IMR-90 (cell line): Measurements from ENCODE around the gene NAXE. TPM values are rescaled to one million over a fixed set of nuclear protein-coding genes. Genes with fewer than 3 reads are reported as not detected.

Source experiments
- ATAC-seq: fragments of 200-7000 bp; cut with Tn5 transposase; 2 replicates; pipeline ENCODE4 v1.9.1; 2020; ENCODE audit warnings: low read depth, mild to moderate bottlenecking, moderate library complexity
- BruUV-seq: library from RNA; stranded (reverse); fragments of 400-500 nt; replicated peaks from 2 replicates; lab custom pipeline; 2021; lab: Mats Ljungman, UMichigan
- CTCF ChIA-PET: fragments of 300-600 bp; formaldehyde crosslinking; extraction: SDS; loops from one replicate; lab custom pipeline; 2021; ENCODE audit warnings: antibody characterized with exemption; lab: Yijun Ruan, JAX
- POLR2A ChIA-PET: fragments of 300-600 bp; sonication (Branson Sonifier 250); formaldehyde crosslinking; loops from one replicate; lab custom pipeline; 2022; ENCODE audit warnings: antibody characterized with exemption; ENCODE audit not compliant: unreplicated experiment; lab: Charles Lee
- DNase-seq: peaks from one replicate; pipeline ENCODE4 v3.0.0; 2013
- H2AFZ ChIP-seq: replicated peaks from 2 replicates; pipeline ENCODE3; 2013; ENCODE audit warnings: low read length, mild to moderate bottlenecking; ENCODE audit not compliant: poor library complexity
- H2AK5ac ChIP-seq: 2 replicates; pipeline ENCODE4 v1.6.1; 2013; ENCODE audit warnings: low read depth, low read length, inconsistent platforms
- H2AK9ac ChIP-seq: replicated peaks from 2 replicates; pipeline ENCODE3; 2013; ENCODE audit warnings: mild to moderate bottlenecking, low read depth, low read length, moderate library complexity; ENCODE audit not compliant: poor library complexity
- H2BK120ac ChIP-seq: 2 replicates; pipeline ENCODE4 v1.6.1; 2013; ENCODE audit warnings: low read depth, low read length, inconsistent platforms
- H2BK15ac ChIP-seq: 3 replicates; pipeline ENCODE4 v1.6.1; 2013; ENCODE audit warnings: low read depth, low read length, inconsistent platforms
- H2BK20ac ChIP-seq: 2 replicates; pipeline ENCODE4 v1.6.1; 2013; ENCODE audit warnings: low read depth, mild to moderate bottlenecking, inconsistent platforms, low read length, moderate library complexity
- H2BK5ac ChIP-seq: 2 replicates; pipeline ENCODE4 v1.6.1; 2013; ENCODE audit warnings: mild to moderate bottlenecking, low read depth, low read length, inconsistent platforms; ENCODE audit not compliant: poor library complexity, severe bottlenecking
- H3K14ac ChIP-seq: replicated peaks from 2 replicates; pipeline ENCODE4 v1.6.1; 2013; ENCODE audit warnings: low read depth, low read length, inconsistent platforms
- H3K18ac ChIP-seq: 2 replicates; pipeline ENCODE4 v1.6.1; 2013; ENCODE audit warnings: low read depth, low read length, control low read depth
- H3K23ac ChIP-seq: 2 replicates; pipeline ENCODE4 v1.6.1; 2013; ENCODE audit warnings: low read depth, low read length, inconsistent platforms
- H3K27ac ChIP-seq: 2 replicates; pipeline ENCODE4 v1.5.1; 2013; ENCODE audit warnings: mild to moderate bottlenecking, control low read depth, low read length; ENCODE audit not compliant: insufficient read depth
- H3K27me3 ChIP-seq: 2 replicates; pipeline ENCODE4 v1.6.1; 2013; ENCODE audit warnings: low read length; ENCODE audit not compliant: control insufficient read depth, insufficient read depth
- H3K36me3 ChIP-seq: 2 replicates; pipeline ENCODE4 v1.6.1; 2013; ENCODE audit warnings: low read length, mixed read lengths; ENCODE audit not compliant: control insufficient read depth, insufficient read depth
- H3K4ac ChIP-seq: 2 replicates; pipeline ENCODE4 v1.6.1; 2013; ENCODE audit warnings: low read depth, low read length, inconsistent platforms
- H3K4me1 ChIP-seq: 2 replicates; pipeline ENCODE4 v1.6.1; 2013; ENCODE audit warnings: low read length, mixed read lengths; ENCODE audit not compliant: control insufficient read depth, insufficient read depth
- H3K4me2 ChIP-seq: 2 replicates; pipeline ENCODE4 v1.6.1; 2013; ENCODE audit warnings: low read depth, mild to moderate bottlenecking, control low read depth, low read length, moderate library complexity
- H3K4me3 ChIP-seq: 2 replicates; pipeline ENCODE4 v1.5.1; 2013; ENCODE audit warnings: low read depth, mild to moderate bottlenecking, control low read depth, low read length, moderate library complexity; ENCODE audit not compliant: insufficient read depth
- H3K56ac ChIP-seq: 2 replicates; pipeline ENCODE4 v1.6.1; 2013; ENCODE audit warnings: low read length, inconsistent platforms; ENCODE audit not compliant: insufficient read depth; ENCODE audit errors: extremely low read depth
- H3K79me1 ChIP-seq, 2 experiments: 2 replicates each; pipeline ENCODE4 v1.6.1; 2013; ENCODE audit warnings: low read length in 2 of 2, inconsistent platforms in 1 of 2, low read depth in 1 of 2
- H3K9ac ChIP-seq: 2 replicates; pipeline ENCODE4 v1.6.1; 2013; ENCODE audit warnings: low read depth, low read length, control low read depth
- H3K9me1 ChIP-seq: 2 replicates; pipeline ENCODE4 v1.6.1; 2013; ENCODE audit warnings: low read length, inconsistent platforms; ENCODE audit not compliant: insufficient read depth
- H3K9me3 ChIP-seq: 2 replicates; pipeline ENCODE4 v1.6.1; 2013; ENCODE audit warnings: low read length; ENCODE audit not compliant: control insufficient read depth, insufficient read depth
- H4K20me1 ChIP-seq: 2 replicates; pipeline ENCODE4 v1.6.1; 2013; ENCODE audit warnings: low read length, inconsistent platforms; ENCODE audit not compliant: insufficient read depth
- H4K5ac ChIP-seq: 2 replicates; pipeline ENCODE4 v1.6.1; 2013; ENCODE audit warnings: mild to moderate bottlenecking, low read depth, low read length, control low read depth
- H4K8ac ChIP-seq, 2 experiments: 2 replicates each; pipeline ENCODE4 v1.6.1; 2013; ENCODE audit warnings: low read depth in 2 of 2, low read length in 2 of 2, control low read depth in 1 of 2, inconsistent platforms in 1 of 2
- H4K91ac ChIP-seq: 2 replicates; pipeline ENCODE4 v1.6.1; 2013; ENCODE audit warnings: low read depth, low read length, inconsistent platforms; ENCODE audit not compliant: insufficient read depth
- BHLHE40 ChIP-seq: fragments of 150-350 bp; IDR thresholded peaks from 2 replicates; pipeline ENCODE4 v1.6.1; 2016; ENCODE audit warnings: mild to moderate bottlenecking, low read depth, low read length
- CEBPB ChIP-seq: IDR thresholded peaks from 2 replicates; pipeline ENCODE4 v1.6.1; 2012; ENCODE audit warnings: low read depth, low read length, improper control_type of control experiment
- CHD1 ChIP-seq: IDR thresholded peaks from 2 replicates; pipeline ENCODE4 v1.6.1; 2012; ENCODE audit warnings: low read depth, low read length, improper control_type of control experiment
- FOS ChIP-seq: fragments of 150-350 bp; IDR thresholded peaks from 2 replicates; pipeline ENCODE4 v1.6.1; 2016; ENCODE audit warnings: low read depth, low read length
- MAFK ChIP-seq: IDR thresholded peaks from 2 replicates; pipeline ENCODE4 v1.6.1; 2012; ENCODE audit warnings: low read depth, low read length, improper control_type of control experiment
- MAZ ChIP-seq: IDR thresholded peaks from 2 replicates; pipeline ENCODE4 v1.6.1; 2012; ENCODE audit warnings: low read depth, mild to moderate bottlenecking, low read length, improper control_type of control experiment, moderate library complexity, borderline replicate concordance
- MXI1 ChIP-seq: IDR thresholded peaks from 2 replicates; pipeline ENCODE4 v1.6.1; 2012; ENCODE audit warnings: low read depth, mild to moderate bottlenecking, low read length, moderate library complexity, borderline replicate concordance
- NFE2L2 ChIP-seq: fragments of 150-350 bp; IDR thresholded peaks from 2 replicates; pipeline ENCODE4 v1.6.1; 2016; ENCODE audit warnings: low read depth, mild to moderate bottlenecking, low read length
- POLR2A ChIP-seq: IDR thresholded peaks from 2 replicates; pipeline ENCODE4 v1.6.1; 2012; ENCODE audit warnings: mild to moderate bottlenecking, low read depth, low read length
- RAD21 ChIP-seq: IDR thresholded peaks from 2 replicates; pipeline ENCODE4 v1.6.1; 2012; ENCODE audit warnings: low read length, improper control_type of control experiment
- RCOR1 ChIP-seq: IDR thresholded peaks from 2 replicates; pipeline ENCODE4 v1.6.1; 2012; ENCODE audit warnings: mild to moderate bottlenecking, low read length, improper control_type of control experiment; ENCODE audit not compliant: insufficient replicate concordance
- RFX5 ChIP-seq: IDR thresholded peaks from 2 replicates; pipeline ENCODE4 v1.8.0; 2012; ENCODE audit warnings: low read depth, mild to moderate bottlenecking, low read length, moderate library complexity
- SMC3 ChIP-seq: fragments of 150-350 bp; IDR thresholded peaks from 2 replicates; pipeline ENCODE4 v1.6.1; 2016; ENCODE audit warnings: low read depth, mild to moderate bottlenecking, antibody characterized with exemption, low read length, moderate library complexity
- WGBS, 2 experiments: methylation state at CpG; one replicate each; pipeline versions ENCODE4 v1.1.5 to v1.1.7; 2013; ENCODE audit warnings: missing lambda C conversion rate in 2 of 2; ENCODE audit not compliant: insufficient read length in 1 of 2; ENCODE audit errors: extremely low coverage in 2 of 2; 5-methylcytosine and 5-hydroxymethylcytosine counted together
- dilution Hi-C: fragments of 300-500 bp; cut with HindIII; formaldehyde crosslinking; loops from one replicate; pipeline ENCODE4 v1.14.3; 2018; ENCODE audit warnings: low sequenced_read_pairs; ENCODE audit not compliant: unreplicated experiment
- in situ Hi-C: fragments of 300-500 bp; cut with MboI; formaldehyde crosslinking; loops from 3 replicates; pipeline ENCODE4 v1.14.3; 2019; ENCODE audit warnings: low sequenced_read_pairs, inconsistent platforms, mixed read lengths
- intact Hi-C: fragments of 100-400 bp; cut with micrococcal nuclease; formaldehyde crosslinking; loops from 2 replicates; pipeline ENCODE4 v1.10.0; 2022
- polyA plus RNA-seq, 3 experiments: library from polyadenylated mRNA; depleted of rRNA; stranded (reverse); fragments of >200 nt; gene quantifications; 2 replicates each; pipeline ENCODE4 v1.2.3, GENCODE V29; 2012; ENCODE audit warnings: low replicate concordance in 1 of 3
- total RNA-seq: library from RNA; depleted of rRNA; stranded (reverse); fragments of >200 nt; gene quantifications from 2 replicates; pipeline ENCODE4 v1.2.3, GENCODE V29; 2012
- TF ChIP-seq, protein P1 (sequence below): conservative IDR thresholded peaks from 2 replicates; pipeline ENCODE4 v1.5.1; 2012; ENCODE audit warnings: mild to moderate bottlenecking, low read depth, low read length, improper control_type of control experiment
- TF ChIP-seq, protein P2 (sequence below): fragments of 150-350 bp; IDR thresholded peaks from 2 replicates; pipeline ENCODE4 v1.6.1; 2016; ENCODE audit warnings: low read depth, mild to moderate bottlenecking, low read length, moderate library complexity, borderline replicate concordance
- TF ChIP-seq, protein P3 (sequence below): fragments of 150-350 bp; IDR thresholded peaks from 2 replicates; pipeline ENCODE4 v1.6.1; 2017; ENCODE audit warnings: mild to moderate bottlenecking, antibody characterized with exemption, low read length, low read depth

NAXE gene
- total and polyA plus RNA-seq, 2 of the 4 experiments (the other 2 are of a cell fraction) = 61.0 to 74.2 TPM

DNA sequence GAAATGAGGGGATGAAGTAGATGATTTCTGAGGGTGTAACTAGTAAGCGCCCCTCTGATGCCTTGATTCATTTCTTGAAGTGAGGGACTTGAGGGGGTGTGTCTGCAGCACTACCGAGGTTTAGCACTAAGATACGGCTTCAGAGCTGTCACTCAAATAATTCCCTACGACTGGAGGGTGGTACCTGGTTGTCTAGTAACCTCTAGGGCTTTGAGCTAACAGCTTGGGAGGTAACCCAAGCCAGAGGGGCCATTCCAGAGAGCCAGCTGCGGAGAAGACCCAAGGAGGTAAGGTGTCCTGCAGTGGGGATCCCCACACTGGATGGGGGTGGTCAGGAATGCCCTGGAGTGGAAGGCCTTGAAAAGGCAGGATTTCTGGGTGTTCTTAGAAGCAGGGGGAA, 12.1 kb upstream of the NAXE start, which contains the start of gene TTC24:
TSS of gene TTC24 (plus strand) at position 252 of the 400 bp plus-strand sequence. CDS start 1,642 bp downstream, outside the sequence.
- Histone ChIP-seq H3K4me3 (no peak within 1 kb of the TSS), H4K8ac (no peak within 1 kb of the TSS), H2BK5ac (no peak within 1 kb of the TSS), H3K4me2 (no peak within 1 kb of the TSS), H2AFZ (no peak within 1 kb of the TSS), H3K27me3 (peaks cover 20% of the 10 kb centered on the region), H2AK5ac (no peak within 1 kb of the TSS), H3K36me3 (no peaks in the 10 kb centered on the region), H2BK120ac (no peak within 1 kb of the TSS), H2BK20ac (no peak within 1 kb of the TSS), H3K9me3 (no peaks in the 10 kb centered on the region), H3K9me1 (no peaks in the 10 kb centered on the region), H4K91ac (no peak within 1 kb of the TSS), H3K9ac (no peak within 1 kb of the TSS), H4K5ac (no peak within 1 kb of the TSS), H2AK9ac (no peak within 1 kb of the TSS), H3K18ac (no peak within 1 kb of the TSS), H2BK15ac (no peak within 1 kb of the TSS), H3K27ac (no peak within 1 kb of the TSS), H3K4ac (no peak within 1 kb of the TSS), H4K20me1 (no peaks in the 10 kb centered on the region), H3K4me1 (no peaks in the 10 kb centered on the region), H3K56ac (no peak within 1 kb of the TSS), H3K23ac (no peak within 1 kb of the TSS), H3K14ac (no peak within 1 kb of the TSS), H3K79me1 (no peaks in the 10 kb centered on the region)
- TF ChIP-seq FOS (no peak), RAD21 (no peak), POLR2A (no peak), RCOR1 (no peak), CHD1 (no peak), CEBPB (no peak), BHLHE40 (no peak), MXI1 (no peak), RFX5 (no peak), MAFK (no peak), SMC3 (no peak), MAZ (no peak), NFE2L2 (no peak)
- TF ChIP-seq, protein P1, sequence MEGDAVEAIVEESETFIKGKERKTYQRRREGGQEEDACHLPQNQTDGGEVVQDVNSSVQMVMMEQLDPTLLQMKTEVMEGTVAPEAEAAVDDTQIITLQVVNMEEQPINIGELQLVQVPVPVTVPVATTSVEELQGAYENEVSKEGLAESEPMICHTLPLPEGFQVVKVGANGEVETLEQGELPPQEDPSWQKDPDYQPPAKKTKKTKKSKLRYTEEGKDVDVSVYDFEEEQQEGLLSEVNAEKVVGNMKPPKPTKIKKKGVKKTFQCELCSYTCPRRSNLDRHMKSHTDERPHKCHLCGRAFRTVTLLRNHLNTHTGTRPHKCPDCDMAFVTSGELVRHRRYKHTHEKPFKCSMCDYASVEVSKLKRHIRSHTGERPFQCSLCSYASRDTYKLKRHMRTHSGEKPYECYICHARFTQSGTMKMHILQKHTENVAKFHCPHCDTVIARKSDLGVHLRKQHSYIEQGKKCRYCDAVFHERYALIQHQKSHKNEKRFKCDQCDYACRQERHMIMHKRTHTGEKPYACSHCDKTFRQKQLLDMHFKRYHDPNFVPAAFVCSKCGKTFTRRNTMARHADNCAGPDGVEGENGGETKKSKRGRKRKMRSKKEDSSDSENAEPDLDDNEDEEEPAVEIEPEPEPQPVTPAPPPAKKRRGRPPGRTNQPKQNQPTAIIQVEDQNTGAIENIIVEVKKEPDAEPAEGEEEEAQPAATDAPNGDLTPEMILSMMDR = no peak
- TF ChIP-seq, protein P2, sequence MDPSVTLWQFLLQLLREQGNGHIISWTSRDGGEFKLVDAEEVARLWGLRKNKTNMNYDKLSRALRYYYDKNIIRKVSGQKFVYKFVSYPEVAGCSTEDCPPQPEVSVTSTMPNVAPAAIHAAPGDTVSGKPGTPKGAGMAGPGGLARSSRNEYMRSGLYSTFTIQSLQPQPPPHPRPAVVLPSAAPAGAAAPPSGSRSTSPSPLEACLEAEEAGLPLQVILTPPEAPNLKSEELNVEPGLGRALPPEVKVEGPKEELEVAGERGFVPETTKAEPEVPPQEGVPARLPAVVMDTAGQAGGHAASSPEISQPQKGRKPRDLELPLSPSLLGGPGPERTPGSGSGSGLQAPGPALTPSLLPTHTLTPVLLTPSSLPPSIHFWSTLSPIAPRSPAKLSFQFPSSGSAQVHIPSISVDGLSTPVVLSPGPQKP = no peak
- TF ChIP-seq, protein P3, sequence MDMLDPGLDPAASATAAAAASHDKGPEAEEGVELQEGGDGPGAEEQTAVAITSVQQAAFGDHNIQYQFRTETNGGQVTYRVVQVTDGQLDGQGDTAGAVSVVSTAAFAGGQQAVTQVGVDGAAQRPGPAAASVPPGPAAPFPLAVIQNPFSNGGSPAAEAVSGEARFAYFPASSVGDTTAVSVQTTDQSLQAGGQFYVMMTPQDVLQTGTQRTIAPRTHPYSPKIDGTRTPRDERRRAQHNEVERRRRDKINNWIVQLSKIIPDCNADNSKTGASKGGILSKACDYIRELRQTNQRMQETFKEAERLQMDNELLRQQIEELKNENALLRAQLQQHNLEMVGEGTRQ = no peak
- in situ Hi-C loops = no loop called here
- intact Hi-C loops = no loop called here
- dilution Hi-C loops = no loop called here
- CTCF ChIA-PET = no interaction called here
- POLR2A ChIA-PET = no interaction called here
- ATAC-seq = no peak
- DNase-seq = no peak
- no CpG with 5 or more reads among the region's 5 CpGs for WGBS, 2 experiments
- BruUV-seq = no TSS peak
